HG02884 (cell line): ENCODE data around the gene BLCAP.
"Not testable (repeated sequence)": the region's sequence is repeated elsewhere in the genome, so short reads cannot be mapped to it uniquely, and the experiment has no call there.

Source experiments
- ATAC-seq: cut with Tn5 transposase; IDR thresholded peaks from one replicate; pipeline ENCODE4 v1.9.1; 2021; ENCODE audit warnings: mild to moderate bottlenecking, moderate library complexity; ENCODE audit not compliant: unreplicated experiment

Gene BLCAP

GRCh38 chr20:37490663-37491350, 36.9 kb downstream of the BLCAP start:
- no peak for ATAC-seq

- ATAC-seq = not testable (repeated sequence)
Observed at GRCh38 chr20:37486209-37486608, 41.5 kb downstream of the BLCAP start.

GRCh38 chr20:37484331-37484730, 43.3 kb downstream of the BLCAP start:
- ATAC-seq = no peak

- no peak for ATAC-seq
Observed at GRCh38 chr20:37481610-37482009, 46.1 kb downstream of the BLCAP start.

GRCh38 chr20:37480919-37481318, 46.8 kb downstream of the BLCAP start:
- ATAC-seq = no peak

- ATAC-seq = no peak
Observed at GRCh38 chr20:37479925-37480691, 47.6 kb downstream of the BLCAP start.

- ATAC-seq = no peak
Observed at GRCh38 chr20:37479266-37479665, 48.4 kb downstream of the BLCAP start.

- no peak for ATAC-seq
Observed at GRCh38 chr20:37477041-37477440, 50.6 kb downstream of the BLCAP start.

- ATAC-seq = no peak
Observed at GRCh38 chr20:37475252-37475651, 52.4 kb downstream of the BLCAP start.

GRCh38 chr20:37474386-37474785, 53.3 kb downstream of the BLCAP start:
- ATAC-seq = no peak

GRCh38 chr20:37473249-37474000, 54.3 kb downstream of the BLCAP start:
- no peak for ATAC-seq

GRCh38 chr20:37472435-37472834, 55.2 kb downstream of the BLCAP start:
- not testable (repeated sequence) for ATAC-seq

GRCh38 chr20:37471741-37472235, 55.9 kb downstream of the BLCAP start:
- ATAC-seq = no peak

GRCh38 chr20:37470190-37470589, 57.5 kb downstream of the BLCAP start:
- ATAC-seq = not testable (repeated sequence)

- no peak for ATAC-seq
Observed at GRCh38 chr20:37469531-37469930, 58.1 kb downstream of the BLCAP start.

- ATAC-seq = no peak
Observed at GRCh38 chr20:37468886-37469285, 58.8 kb downstream of the BLCAP start.
